HG03439 (cell line): ENCODE measurements around the gene INPP4A.
A peak's percentile ranks its signal among the peaks of the same experiment; 100 is the strongest.
"Not testable (repeated sequence)": the region's sequence is repeated elsewhere in the genome, so short reads cannot be mapped to it uniquely, and the experiment has no call there.

Experiments used
- ATAC-seq: cut with Tn5 transposase; IDR thresholded peaks from one replicate; pipeline ENCODE4 v1.9.1; 2021; ENCODE audit warnings: mild to moderate bottlenecking, moderate library complexity; ENCODE audit not compliant: unreplicated experiment

The INPP4A gene

GRCh38 chr2:98444436-98445176 lies at the start of gene INPP4A:
Gene INPP4A, plus strand, starts transcription at chr2:98444858. Its CDS starts 75,191 bp downstream, at chr2:98520049.
- peak; percentile 78 for ATAC-seq

- no peak for ATAC-seq
Measured at GRCh38 chr2:98395977-98396376, 48.7 kb upstream of the INPP4A start.

GRCh38 chr2:98396745-98397355 lies 47.8 kb upstream of the INPP4A start:
- ATAC-seq, result no peak

GRCh38 chr2:98399140-98399539 lies 45.5 kb upstream of the INPP4A start:
- ATAC-seq, result no peak

- no peak for ATAC-seq
Measured at GRCh38 chr2:98403878-98404277, 40.8 kb upstream of the INPP4A start.

- no peak for ATAC-seq
Measured at GRCh38 chr2:98404556-98405250, 40.0 kb upstream of the INPP4A start.

GRCh38 chr2:98405301-98405700 lies 39.4 kb upstream of the INPP4A start:
- ATAC-seq, result no peak

GRCh38 chr2:98408155-98408554 lies 36.5 kb upstream of the INPP4A start:
- ATAC-seq, result no peak

- ATAC-seq, result peak; percentile 70
Measured at GRCh38 chr2:98412751-98413458, 31.8 kb upstream of the INPP4A start.

GRCh38 chr2:98414246-98414645 lies 30.4 kb upstream of the INPP4A start:
- not testable (repeated sequence) for ATAC-seq

- ATAC-seq, result not testable (repeated sequence)
Measured at GRCh38 chr2:98415719-98416248, 28.9 kb upstream of the INPP4A start.

- no peak for ATAC-seq
Measured at GRCh38 chr2:98416383-98417159, 28.1 kb upstream of the INPP4A start.

- no peak for ATAC-seq
Measured at GRCh38 chr2:98419544-98419943, 25.1 kb upstream of the INPP4A start.

GRCh38 chr2:98419977-98420725 lies 24.5 kb upstream of the INPP4A start:
- no peak for ATAC-seq

GRCh38 chr2:98422449-98422848 lies 22.2 kb upstream of the INPP4A start:
- ATAC-seq, result no peak

GRCh38 chr2:98426771-98427170 lies 17.9 kb upstream of the INPP4A start:
- no peak for ATAC-seq

GRCh38 chr2:98432145-98432544 lies 12.5 kb upstream of the INPP4A start:
- ATAC-seq, result no peak

- no peak for ATAC-seq
Measured at GRCh38 chr2:98433363-98433964, 11.2 kb upstream of the INPP4A start.

GRCh38 chr2:98434492-98434891 lies 10.2 kb upstream of the INPP4A start:
- no peak for ATAC-seq
